K562 (cell line): Measurements from ENCODE around the gene ENO3. TPM values are rescaled to one million over a fixed set of nuclear protein-coding genes. Genes with fewer than 3 reads are reported as not detected.

ENCODE experiments used
- ATAC-seq: fragments of 200-7000 bp; cut with Tn5 transposase; 3 replicates; pipeline ENCODE4 v1.9.1; 2020; ENCODE audit warnings: moderate library complexity
- BruUV-seq: library from RNA; stranded (reverse); fragments of 400-500 nt; replicated peaks from 2 replicates; lab custom pipeline; 2021; lab: Mats Ljungman, UMichigan
- CTCF ChIA-PET: fragments of 300-600 bp; formaldehyde crosslinking; extraction: SDS; loops from one replicate; lab custom pipeline; 2021; ENCODE audit warnings: low intra/inter-chr PET ratio; lab: Yijun Ruan, JAX
- POLR2A ChIA-PET: fragments of 300-600, 350-650 bp; sonication (Branson Sonifier 250); formaldehyde crosslinking; extraction: SDS; loops from one replicate; lab custom pipeline; 2021; ENCODE audit warnings: antibody characterized with exemption, inconsistent platforms; lab: Yijun Ruan, JAX
- DNase-seq, 4 experiments: peaks; one replicate each; pipeline versions ENCODE4 v3.0.0 to v3.0.0-alpha.2; 2011 to 2018; ENCODE audit warnings: low spot score in 3 of 4, mixed read lengths in 3 of 4; ENCODE audit errors: extremely low read depth in 1 of 4
- FAIRE-seq: peaks from 2 replicates; lab custom pipeline; 2011; peaks lifted over from hg19 to GRCh38; lab: Jason Lieb, UNC
- H2AFZ ChIP-seq: 2 replicates; pipeline ENCODE4 v1.6.0; 2011; ENCODE audit warnings: low read depth, low read length, control low read depth, inconsistent platforms
- H3K27ac ChIP-seq: fragments of 200-600 bp; 3 replicates; pipeline ENCODE4 v1.8.0; 2011; ENCODE audit warnings: low read depth, mild to moderate bottlenecking, control low read depth, inconsistent platforms, low read length, moderate library complexity, mixed read lengths; ENCODE audit errors: extremely low read depth
- H3K27me3 ChIP-seq, 2 experiments: fragments of 300-600 bp in 1 of 2; 2 replicates in 1 of 2; 3 replicates in 1 of 2; pipeline versions ENCODE4 v1.6.0 to v1.8.0; 2011; ENCODE audit warnings: inconsistent platforms in 2 of 2, low read length in 2 of 2, mild to moderate bottlenecking in 1 of 2, mixed read lengths in 1 of 2, moderate library complexity in 1 of 2; ENCODE audit not compliant: control insufficient read depth in 2 of 2, insufficient read depth in 2 of 2
- H3K36me3 ChIP-seq: fragments of 300-600 bp; 3 replicates; pipeline ENCODE4 v1.8.0; 2011; ENCODE audit warnings: mild to moderate bottlenecking, low read length, inconsistent platforms; ENCODE audit not compliant: control insufficient read depth, insufficient read depth
- H3K4me1 ChIP-seq, 2 experiments: fragments of 200-600 bp in 1 of 2; replicated peaks in 1 of 2; 2 replicates in 1 of 2; 3 replicates in 1 of 2; pipeline versions ENCODE4 v1.5.1 to v1.8.0; 2011; ENCODE audit warnings: inconsistent platforms in 2 of 2, low read length in 2 of 2, mild to moderate bottlenecking in 1 of 2, mixed read lengths in 1 of 2, moderate library complexity in 1 of 2; ENCODE audit not compliant: control insufficient read depth in 2 of 2, insufficient read depth in 2 of 2
- H3K4me2 ChIP-seq: 2 replicates; pipeline ENCODE4 v1.6.1; 2011; ENCODE audit warnings: low read length, control low read depth, inconsistent platforms, mixed read lengths; ENCODE audit not compliant: insufficient read depth
- H3K4me3 ChIP-seq: fragments of 200-600 bp; sonication (generic), shearing (Covaris generic); 2 replicates; pipeline ENCODE4 v1.5.1; 2016; ENCODE audit warnings: control low read depth, inconsistent platforms
- H3K79me2 ChIP-seq: fragments of 200-600 bp; 3 replicates; pipeline ENCODE4 v1.8.0; 2011; ENCODE audit warnings: low read length, inconsistent platforms; ENCODE audit not compliant: control insufficient read depth, insufficient read depth
- H3K9ac ChIP-seq, 2 experiments: 2 replicates each; pipeline versions ENCODE4 v1.6.0 to v1.6.1; 2011; ENCODE audit warnings: low read depth in 2 of 2, low read length in 2 of 2, control low read depth in 1 of 2, inconsistent platforms in 1 of 2, mild to moderate bottlenecking in 1 of 2, mixed read lengths in 1 of 2; ENCODE audit not compliant: insufficient read depth in 1 of 2
- H3K9me1 ChIP-seq: one replicate; pipeline ENCODE4 v1.6.0; 2011; ENCODE audit warnings: inconsistent platforms, mild to moderate bottlenecking, low read length, moderate library complexity; ENCODE audit not compliant: control insufficient read depth, insufficient read depth
- H3K9me3 ChIP-seq: replicated peaks from 2 replicates; pipeline ENCODE4 v1.5.1; 2011; ENCODE audit warnings: low read depth, low read length, inconsistent platforms; ENCODE audit not compliant: control insufficient read depth, insufficient read depth
- H4K20me1 ChIP-seq: replicated peaks from 2 replicates; pipeline ENCODE4 v1.6.1; 2011; ENCODE audit warnings: low read length, inconsistent platforms, mixed read lengths; ENCODE audit not compliant: control insufficient read depth, insufficient read depth
- CEBPB ChIP-seq: fragments of 450-650 bp; IDR thresholded peaks from 2 replicates; pipeline ENCODE4 v1.6.1; 2016; ENCODE audit warnings: missing genetic modification characterization, missing compliant biosample characterization
- CREB3 ChIP-seq: fragments of 450-650 bp; conservative IDR thresholded peaks from 2 replicates; pipeline ENCODE4 v1.6.1; 2016; ENCODE audit warnings: missing genetic modification characterization, low read depth, mild to moderate bottlenecking, missing compliant biosample characterization, moderate library complexity
- ELF4 ChIP-seq: fragments of 450-650 bp; formaldehyde crosslinking; IDR thresholded peaks from 2 replicates; pipeline ENCODE4 v1.4.0; 2022; ENCODE audit warnings: missing genetic modification characterization
- FOXJ3 ChIP-seq: sonication (generic); formaldehyde crosslinking; IDR thresholded peaks from 2 replicates; pipeline ENCODE4 v1.4.0; 2020; ENCODE audit warnings: mild to moderate bottlenecking, missing genetic modification reagents
- NR2F6 ChIP-seq: fragments of 450-650 bp; formaldehyde crosslinking; IDR thresholded peaks from 2 replicates; pipeline ENCODE4 v1.4.0; 2020; ENCODE audit warnings: mild to moderate bottlenecking
- RB1 ChIP-seq: fragments of 450-650 bp; IDR thresholded peaks from 2 replicates; pipeline ENCODE4 v1.6.1; 2017; ENCODE audit warnings: low read depth, mild to moderate bottlenecking
- THRB ChIP-seq: fragments of 450-650 bp; formaldehyde crosslinking; conservative IDR thresholded peaks from 2 replicates; pipeline ENCODE4 v1.4.0; 2022; ENCODE audit warnings: mild to moderate bottlenecking, missing genetic modification characterization
- XRCC5 ChIP-seq: fragments of 200-400 bp; formaldehyde crosslinking; IDR thresholded peaks from 2 replicates; pipeline ENCODE4 v1.6.1; 2017; ENCODE audit warnings: low read depth, mild to moderate bottlenecking, low read length
- ZFP1 ChIP-seq: fragments of 450-650 bp; formaldehyde crosslinking; IDR thresholded peaks from 2 replicates; pipeline ENCODE4 v1.4.0; 2020; ENCODE audit warnings: mild to moderate bottlenecking, mixed read lengths
- ZNF134 ChIP-seq: fragments of 250-450 bp; sonication (Bioruptor Pico); conservative IDR thresholded peaks from 2 replicates; pipeline ENCODE4 v1.4.0; 2020
- WGBS: fragments of 100-300 bp; shearing (Covaris generic); methylation state at CpG from one replicate; pipeline ENCODE4 v1.1.6; 2016; ENCODE audit warnings: low coverage, mixed read lengths; ENCODE audit not compliant: insufficient coverage; ENCODE audit errors: missing lambda C conversion rate; 5-methylcytosine and 5-hydroxymethylcytosine counted together
- in situ Hi-C: fragments of 300-500 bp; cut with MboI; formaldehyde crosslinking; loops from 4 replicates; pipeline ENCODE4 v1.15.0; 2018; ENCODE audit warnings: inconsistent platforms, mixed read lengths
- intact Hi-C: fragments of 100-400 bp; cut with micrococcal nuclease; formaldehyde crosslinking; loops from 2 replicates; pipeline ENCODE4 v1.14.2; 2022
- polyA plus RNA-seq, 8 experiments: library from polyadenylated mRNA; depleted of rRNA in 4 of 8; stranded (reverse) in 5 of 8; unstranded in 3 of 8; fragments of >200 nt; fragmentation: Nextera tagmentation in 2 of 8; fragmentation: Illumina TruSeq in 1 of 8; extraction: Ambion mirVana in 2 of 8; extraction: Trizol in 1 of 8; gene quantifications; 2 replicates each; pipeline versions ENCODE4 v1.2.1 to v1.2.3, GENCODE V29; 2011 to 2014; ENCODE audit warnings: inconsistent platforms in 1 of 8, missing spikeins in 1 of 8
- total RNA-seq, 7 experiments: library from RNA; depleted of rRNA in 6 of 7; stranded (reverse); fragments of >200 nt in 6 of 7; fragmentation: Illumina TruSeq in 2 of 7; extraction: Trizol in 2 of 7; gene quantifications; 2 replicates each; pipeline versions ENCODE4 v1.2.1 to v1.2.3, GENCODE V29; 2011 to 2021; ENCODE audit warnings: low replicate concordance in 1 of 7

ENO3 gene
- total and polyA plus RNA-seq, 9 of the 15 experiments (the other 6 are each of a cell fraction or from before 2014, with no cell fraction given), result 5.7 to 17.2 (median 9.9) TPM

GRCh38 chr17:4920351-4921048, 30.4 kb upstream of the ENO3 start:
- Histone ChIP-seq H3K9me1 (no peaks in the 10 kb centered on the region), H3K27ac (no peak overlapping the region), H3K9me3 (no peaks in the 10 kb centered on the region), H4K20me1 (no peaks in the 10 kb centered on the region), H3K79me2 (no peaks in the 10 kb centered on the region), H2AFZ (no peak overlapping the region), H3K27me3 (no peaks in the 10 kb centered on the region), H3K4me1 (no peaks in the 10 kb centered on the region; a peak in 1 of 5 replicates), H3K4me3 (no peak overlapping the region), H3K9ac (no peak overlapping the region; a peak in 1 of 4 replicates)
- intact Hi-C loops, result no loop called here
- ChIA-PET POLR2A (interaction anchor here (0.6 to 1.5 kb wide), 2 partner anchors 8 to 14 kb away, joined by 4 to 6 read pairs; no protein-coding TSS in a partner anchor), CTCF (no interaction called here)
- ATAC-seq, result no peak
- 60% methylated on average over 10 of the region's 10 CpGs for WGBS
- DNase-seq, result no peak
- in situ Hi-C loops, result no loop called here
- no TSS peak for BruUV-seq
- FAIRE-seq, result no peak
- TF ChIP-seq RB1, result no peak
- TF ChIP-seq ELF4 (CRISPR knock-in tag), result no peak
- no peak for TF ChIP-seq XRCC5
- no peak for TF ChIP-seq THRB (CRISPR knock-in tag)
- TF ChIP-seq ZFP1 (CRISPR knock-in tag), result no peak
- 0 out of 2 replicates have a peak, but pooled peaks have one; percentile 34 for TF ChIP-seq ZNF134
- 0 out of 2 replicates have a peak, but pooled peaks have one; percentile 23 for TF ChIP-seq CEBPB (tag)
- no peak for TF ChIP-seq FOXJ3 (CRISPR knock-in tag)
- no peak for TF ChIP-seq CREB3 (tag)
- no peak for TF ChIP-seq NR2F6 (CRISPR knock-in tag)
- TF ChIP-seq, all 486 proteins: peak for 2
- no peaks in the 10 kb centered on the region for H3K36me3 ChIP-seq
- H3K4me2 ChIP-seq, result no peak overlapping the region
